SU-DHL-6 (cell line): ENCODE measurements around the gene ZNF350.

Experiments used
- CTCF ChIP-seq: fragments of 200-600 bp; sonication (generic); IDR thresholded peaks from one replicate; pipeline ENCODE4 v1.5.1; 2017; ENCODE audit warnings: antibody characterized with exemption, mild to moderate bottlenecking, low read length, moderate library complexity; ENCODE audit not compliant: insufficient read depth, poor library complexity, severe bottlenecking
- EZH2phosphoT487 ChIP-seq: fragments of 200-600 bp; sonication (generic), shearing (Covaris generic); conservative IDR thresholded peaks from 2 replicates; pipeline ENCODE4 v1.6.1; 2018; ENCODE audit warnings: mild to moderate bottlenecking, antibody characterized with exemption, low read length, moderate library complexity, mixed read lengths

GRCh38 chr19:52022193-52022592, 35.6 kb upstream of the ZNF350 start:
- TF ChIP-seq CTCF, result no peak
- no peak for TF ChIP-seq EZH2phosphoT487
